Inferior parietal cortex (tissue), 1 donor: ENCODE results near the gene ZBED1.
A peak's percentile ranks its signal among the peaks of the same experiment; 100 is the strongest.
"Not testable (repeated sequence)": the region's sequence is repeated elsewhere in the genome, so short reads cannot be mapped to it uniquely, and the experiment has no call there.

Experiments
- DNase-seq: peaks from one replicate; pipeline ENCODE4 v3.0.0-alpha.2; 2016; ENCODE audit errors: extremely low spot score

ZBED1 gene

GRCh38 chrX:2500803-2501558, at the start of gene ZBED1, which contains the start of gene DHRSX:
Gene ZBED1, minus strand, starts transcription at chrX:2500976. Its CDS starts 10,257 bp downstream, at chrX:2490719.
Gene DHRSX, minus strand, starts transcription at chrX:2500976. Its CDS starts 51 bp downstream, at chrX:2500925.
- DNase-seq: no peak

- DNase-seq: no peak
These were observed 49.1 kb upstream of the ZBED1 start for GRCh38 chrX:2549876-2550275.

DNA sequence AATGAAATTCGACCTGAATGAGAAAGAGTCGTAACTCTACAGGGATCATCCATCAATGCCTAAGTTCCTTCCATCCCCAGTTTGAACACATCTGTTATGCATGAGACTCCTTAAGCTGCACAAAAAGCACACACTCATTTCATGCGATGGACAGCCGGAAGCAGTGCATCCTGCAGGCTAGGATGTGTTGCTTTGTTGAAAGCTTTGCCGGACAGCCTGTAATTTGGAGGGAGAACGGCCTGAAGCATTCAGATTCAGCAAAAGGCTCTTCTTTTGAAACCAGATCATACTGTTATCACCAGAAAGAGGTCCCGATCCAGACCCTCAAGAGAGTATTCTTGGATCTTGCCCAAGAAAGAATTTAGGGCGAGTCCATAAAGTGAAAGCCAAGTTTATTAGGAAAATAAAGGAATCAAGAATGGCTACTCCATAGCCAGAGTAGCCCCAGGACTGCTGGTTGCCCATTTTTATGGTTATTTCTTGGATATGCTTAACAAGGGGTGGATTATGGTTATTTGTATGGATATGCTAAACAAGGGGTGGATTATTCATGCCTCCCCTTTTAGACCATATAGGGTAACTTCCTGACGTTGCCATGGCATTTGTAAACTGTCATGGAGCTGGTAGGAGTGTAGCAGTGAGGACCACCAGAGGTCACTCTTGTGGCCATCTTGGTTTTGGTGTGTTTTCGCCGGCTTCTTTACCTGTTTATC, 48.1 kb upstream of the ZBED1 start:
- no peak for DNase-seq

DNA sequence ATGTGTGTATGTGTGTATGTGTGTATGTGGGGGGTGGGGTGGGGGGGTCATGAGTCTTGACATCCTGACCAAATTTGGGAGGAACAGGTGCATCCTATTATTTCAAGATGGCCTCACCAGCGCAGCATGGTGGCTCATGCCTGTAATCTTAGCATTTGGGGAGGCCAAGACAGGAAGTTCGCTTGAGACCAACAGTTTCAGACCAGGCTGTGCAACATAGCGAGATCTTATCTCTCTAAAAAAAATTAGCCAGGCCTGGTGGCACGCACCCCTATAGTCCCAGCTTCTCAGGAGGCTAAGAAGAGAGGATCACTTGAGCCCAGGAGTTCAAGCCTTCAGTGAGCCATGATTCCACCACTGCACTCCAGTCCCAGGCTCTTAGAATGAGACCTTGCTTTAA, 47.0 kb upstream of the ZBED1 start:
- DNase-seq: no peak

DNA sequence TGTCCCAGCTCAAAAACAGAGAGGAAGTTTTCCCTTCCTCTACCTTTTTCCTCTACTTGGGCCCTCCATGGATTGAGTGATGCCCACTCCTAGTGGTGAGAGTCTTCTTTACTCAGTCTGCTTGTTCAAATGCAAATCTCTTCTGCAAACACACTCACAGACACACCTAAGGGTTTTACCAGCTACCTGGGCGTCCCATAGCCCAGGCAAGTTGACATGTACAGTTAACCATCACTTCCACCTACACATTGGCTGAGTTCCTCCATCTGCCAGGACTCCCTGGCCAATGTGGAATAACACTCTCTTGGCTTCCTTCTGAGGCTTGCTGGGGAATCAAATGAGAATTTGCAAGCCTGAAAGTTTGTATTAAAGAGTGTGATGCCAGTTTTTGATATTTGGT, 45.7 kb upstream of the ZBED1 start:
- DNase-seq: no peak

DNA sequence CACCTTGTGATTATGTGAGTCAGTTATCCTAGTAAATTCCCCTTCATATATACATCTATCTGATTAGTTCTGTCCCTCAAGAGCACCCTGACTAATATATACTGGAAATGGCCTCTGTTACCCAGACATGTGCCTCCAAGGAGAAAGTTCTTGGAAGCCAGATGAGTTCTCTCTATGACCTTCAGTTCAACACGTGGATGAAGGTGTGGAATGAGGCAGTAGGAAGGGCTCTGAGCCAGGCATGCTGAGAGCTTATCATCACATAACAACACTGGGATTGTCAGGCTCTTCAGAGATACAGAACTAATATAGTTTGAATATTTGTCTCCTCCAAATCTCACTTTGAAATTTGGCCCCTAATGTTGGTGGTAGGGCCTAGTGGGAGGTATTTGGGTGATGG, 44.4 kb upstream of the ZBED1 start:
- DNase-seq: no peak

DNA sequence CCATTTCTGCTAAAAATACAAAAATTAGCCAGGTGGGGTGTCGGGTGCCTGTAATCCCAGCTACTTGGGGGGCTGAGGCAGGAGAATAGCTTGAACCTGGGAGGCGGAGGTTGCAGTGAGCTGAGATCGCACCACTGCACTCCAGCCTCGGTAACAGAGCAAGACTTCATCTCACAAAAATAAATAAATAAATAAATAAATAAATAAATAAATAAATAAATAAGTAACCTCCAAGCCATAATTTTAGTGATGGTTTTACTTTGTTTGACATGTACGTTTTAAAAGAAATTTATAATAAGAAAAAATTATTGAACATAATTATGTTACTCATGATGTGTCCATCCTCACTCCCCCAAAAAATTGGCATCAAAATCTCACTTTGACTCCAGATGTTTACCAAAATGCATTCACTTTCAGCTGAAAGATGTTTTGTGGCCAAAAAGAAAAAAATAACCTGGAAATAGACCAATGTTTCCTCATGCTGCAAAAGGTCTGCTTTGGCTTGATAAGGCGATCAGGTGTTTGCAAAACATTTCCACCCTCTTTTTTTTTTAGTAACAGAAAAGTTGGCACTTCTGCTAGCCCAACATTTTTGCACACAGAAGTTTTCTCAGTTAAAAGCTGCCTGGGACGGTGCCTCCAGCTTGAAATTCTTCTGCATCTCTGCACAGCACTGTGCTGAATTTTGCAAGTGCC, 42.2 kb upstream of the ZBED1 start:
- DNase-seq: no peak

DNA sequence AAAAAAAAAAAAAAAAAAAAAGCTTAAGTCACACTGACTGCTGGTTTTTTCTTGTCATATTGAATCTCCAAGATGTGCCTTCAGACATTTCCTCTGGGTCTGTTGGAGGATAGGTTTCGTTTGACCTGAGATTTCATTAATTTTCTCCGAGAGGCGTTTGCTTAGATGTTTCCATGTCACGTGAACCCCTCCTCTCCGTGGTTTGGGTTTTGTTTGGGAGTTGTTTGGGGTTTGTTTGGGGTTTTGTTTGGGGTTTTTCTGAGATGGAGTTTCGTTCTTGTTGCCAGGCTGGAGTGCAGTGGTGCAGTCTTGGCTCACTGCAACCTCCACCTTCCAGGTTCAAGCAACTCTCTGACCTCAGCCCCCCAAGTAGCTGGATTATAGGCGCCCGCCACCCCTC, 40.8 kb upstream of the ZBED1 start:
- no peak for DNase-seq

GRCh38 chrX:2540426-2540947, 39.7 kb upstream of the ZBED1 start:
- no peak for DNase-seq

GRCh38 chrX:2539586-2539985, 38.8 kb upstream of the ZBED1 start:
- DNase-seq: no peak

DNA sequence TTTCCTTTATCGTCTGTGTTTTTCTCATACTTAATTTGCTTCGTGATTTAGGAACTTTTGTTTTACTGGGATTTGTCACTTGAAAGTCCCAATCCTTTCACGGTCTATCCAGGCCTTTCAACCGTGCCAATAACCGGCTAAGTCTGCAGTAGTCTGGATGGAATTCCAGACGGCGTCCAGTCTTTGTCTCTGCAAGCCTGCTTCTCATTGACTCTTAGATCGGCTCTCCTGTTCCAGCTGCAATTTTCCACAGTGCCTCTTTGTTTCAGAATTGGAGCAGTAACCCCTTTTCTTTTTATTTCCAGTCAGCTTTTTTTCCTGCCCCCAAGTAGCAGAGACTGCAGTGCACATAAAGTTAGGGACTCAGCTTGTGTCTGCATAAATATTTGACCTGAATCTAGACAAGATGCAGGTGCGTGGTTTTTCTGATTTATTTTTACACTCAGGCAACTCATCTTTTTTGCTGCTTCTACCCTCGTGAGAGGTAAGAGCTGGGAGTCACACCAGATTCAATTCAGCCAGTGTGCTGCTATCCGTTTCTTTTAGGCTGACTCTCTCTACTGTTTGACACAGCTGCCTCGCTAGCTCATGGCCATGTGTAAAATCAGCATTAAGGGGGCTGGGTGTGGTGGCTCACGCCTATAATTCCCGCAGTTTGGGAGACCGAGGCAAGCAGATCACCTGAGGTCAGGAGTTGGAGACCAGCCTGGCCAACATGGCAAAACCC, 37.4 kb upstream of the ZBED1 start:
- peak; percentile 32 for DNase-seq

DNA sequence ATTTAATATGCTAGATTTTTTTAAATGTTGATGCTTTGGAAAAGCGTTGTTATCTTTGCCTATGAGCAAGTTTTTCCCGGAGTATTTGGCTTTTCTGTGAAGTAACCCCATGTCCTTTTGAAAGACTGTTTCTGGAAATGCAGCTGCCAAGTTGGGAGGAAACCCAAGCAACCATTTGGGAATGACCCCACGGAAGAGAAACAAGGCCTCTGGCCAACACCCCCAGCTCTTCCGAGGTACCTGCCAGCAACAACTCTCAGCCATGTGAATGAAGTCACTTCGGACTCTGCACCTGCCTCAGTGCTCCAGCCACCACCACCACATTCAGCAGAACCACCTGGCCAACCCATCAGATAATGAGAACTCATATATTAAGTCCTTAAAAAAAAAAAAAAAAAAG, 36.2 kb upstream of the ZBED1 start:
- no peak for DNase-seq

GRCh38 chrX:2536141-2536540, 35.4 kb upstream of the ZBED1 start:
- no peak for DNase-seq

DNA sequence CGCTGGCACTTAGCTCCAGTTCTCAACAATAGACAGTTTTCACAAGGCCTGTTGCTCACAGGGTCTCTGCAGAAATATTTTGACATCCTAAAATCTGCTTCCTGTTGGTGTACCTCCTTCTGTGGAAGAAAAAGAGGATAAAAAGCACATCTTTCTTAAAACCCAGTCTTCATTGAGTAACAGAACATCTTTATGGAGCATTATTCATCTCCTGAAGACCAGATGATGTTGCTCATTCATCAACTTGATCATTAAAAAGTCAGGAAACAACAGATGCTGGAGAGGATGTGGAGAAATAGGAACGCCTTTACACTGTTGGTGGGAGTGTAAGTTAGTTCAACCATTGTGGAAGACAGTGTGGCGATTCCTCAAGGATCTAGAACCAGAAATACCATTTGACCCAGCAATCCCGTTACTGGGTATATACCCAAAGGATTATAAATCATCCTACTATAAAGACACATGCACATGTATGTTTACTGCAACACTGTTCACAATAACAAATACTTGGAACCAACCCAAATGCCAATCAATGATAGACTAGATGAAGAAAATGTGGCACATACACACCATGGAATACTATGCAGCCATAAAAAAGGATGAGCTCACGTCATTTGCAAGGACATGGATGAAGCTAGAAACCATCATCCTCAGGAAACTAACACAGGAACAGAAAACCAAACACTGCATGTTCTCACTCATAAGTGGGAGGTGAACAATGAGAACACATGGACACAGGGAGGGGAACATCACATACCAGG, 33.7 kb upstream of the ZBED1 start:
- not testable (repeated sequence) for DNase-seq

DNA sequence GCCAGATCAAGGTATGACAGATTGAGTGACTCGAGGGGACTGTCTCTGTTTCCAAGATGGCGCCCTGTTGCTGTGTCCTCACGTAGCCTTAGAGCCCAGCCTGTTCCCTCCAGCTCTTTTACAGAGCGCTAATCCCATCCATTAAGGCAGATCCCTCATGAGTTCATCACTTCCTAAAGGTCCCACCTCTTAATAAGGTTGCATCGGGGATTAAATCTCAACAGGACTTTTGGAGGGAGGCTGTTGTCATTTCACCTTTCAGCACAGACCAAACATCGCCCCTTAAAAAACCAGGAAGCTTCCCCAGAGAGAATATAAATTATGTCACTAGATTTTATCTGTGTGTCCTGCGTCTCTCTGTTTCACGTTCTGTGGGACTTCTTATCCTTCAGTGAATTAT, 32.6 kb upstream of the ZBED1 start:
- DNase-seq: no peak

- no peak for DNase-seq
These were observed 25.6 kb upstream of the ZBED1 start for GRCh38 chrX:2526390-2526789.

DNA sequence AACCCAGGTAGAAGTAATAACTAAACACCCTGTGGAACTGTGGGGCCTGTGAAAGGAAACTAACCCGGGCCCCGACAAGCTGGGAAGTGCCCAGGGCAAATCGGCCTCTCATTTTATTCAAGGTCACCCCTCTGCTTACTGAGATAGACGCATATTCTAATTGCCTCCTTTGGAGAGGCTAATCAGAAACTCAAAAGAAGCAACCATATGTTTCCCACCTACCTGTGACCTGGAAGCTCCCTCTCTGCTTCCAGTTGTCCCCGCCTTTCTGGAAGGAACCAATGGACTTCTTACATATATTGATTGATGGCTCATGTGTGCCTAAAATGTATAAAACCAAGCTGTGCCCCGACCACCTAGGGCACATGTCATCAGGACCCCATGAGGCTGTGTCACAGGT, 23.1 kb upstream of the ZBED1 start:
- no peak for DNase-seq

GRCh38 chrX:2521927-2522386, 21.2 kb upstream of the ZBED1 start:
- DNase-seq: no peak

GRCh38 chrX:2521092-2521926, 20.5 kb upstream of the ZBED1 start:
- no peak for DNase-seq

- DNase-seq: no peak
These were observed 19.8 kb upstream of the ZBED1 start for GRCh38 chrX:2520539-2520938.
